H1 (cell line): ENCODE data around the gene MOB3B.

Source experiments
- CEBPB ChIP-seq: IDR thresholded peaks from 2 replicates; pipeline ENCODE4 v1.6.1; 2012; ENCODE audit warnings: low read depth, low read length
- CHD1 ChIP-seq: IDR thresholded peaks from 2 replicates; pipeline ENCODE4 v1.6.1; 2012; ENCODE audit warnings: low read depth, low read length, improper control_type of control experiment
- GABPA ChIP-seq: IDR thresholded peaks from 2 replicates; pipeline ENCODE4 v1.6.1; 2011; ENCODE audit warnings: mild to moderate bottlenecking, low read length, moderate library complexity, borderline replicate concordance; ENCODE audit not compliant: insufficient read depth
- HDAC2 ChIP-seq, 2 experiments: fragments of 300-600 bp in 1 of 2; sonication (generic) in 1 of 2; IDR thresholded peaks; 2 replicates each; pipeline ENCODE4 v1.6.1; 2011 to 2012; ENCODE audit warnings: low read depth in 2 of 2, low read length in 2 of 2, mild to moderate bottlenecking in 2 of 2, moderate library complexity in 2 of 2, borderline replicate concordance in 1 of 2, inconsistent platforms in 1 of 2
- JUND ChIP-seq: IDR thresholded peaks from 2 replicates; pipeline ENCODE4 v1.6.1; 2011; ENCODE audit warnings: mild to moderate bottlenecking, improper control_type of control experiment, low read length
- POLR2A ChIP-seq, 2 experiments: IDR thresholded peaks; 1 replicate in 1 of 2; 2 replicates in 1 of 2; pipeline ENCODE4 v1.6.1; 2011; ENCODE audit warnings: low read depth in 2 of 2, low read length in 2 of 2, mild to moderate bottlenecking in 2 of 2; ENCODE audit errors: control extremely low read depth in 1 of 2
- POU5F1 ChIP-seq: IDR thresholded peaks from 2 replicates; pipeline ENCODE4 v1.6.1; 2011; ENCODE audit warnings: low read depth, mild to moderate bottlenecking, low read length, moderate library complexity
- RAD21 ChIP-seq, 2 experiments: IDR thresholded peaks in 1 of 2; conservative IDR thresholded peaks in 1 of 2; 2 replicates each; pipeline ENCODE4 v1.6.1; 2011; ENCODE audit warnings: low read depth in 2 of 2, low read length in 2 of 2, improper control_type of control experiment in 1 of 2, inconsistent platforms in 1 of 2, mild to moderate bottlenecking in 1 of 2, moderate library complexity in 1 of 2
- RNF2 ChIP-seq: fragments of 200-900, 300-1000 bp; sonication (generic); IDR thresholded peaks from 2 replicates; pipeline ENCODE4 v1.7.1; 2016; ENCODE audit warnings: borderline replicate concordance, low read depth, mild to moderate bottlenecking, antibody characterized with exemption, low read length; ENCODE audit not compliant: poor library complexity, severe bottlenecking; ENCODE audit errors: missing control alignments
- RXRA ChIP-seq: IDR thresholded peaks from 2 replicates; pipeline ENCODE4 v1.6.1; 2011; ENCODE audit warnings: low read depth, mild to moderate bottlenecking, low read length, moderate library complexity; ENCODE audit not compliant: insufficient read depth
- SIN3A ChIP-seq, 2 experiments: IDR thresholded peaks in 1 of 2; conservative IDR thresholded peaks in 1 of 2; 2 replicates each; pipeline ENCODE4 v1.6.1; 2011 to 2012; ENCODE audit warnings: low read length in 2 of 2, improper control_type of control experiment in 1 of 2, low read depth in 1 of 2, mild to moderate bottlenecking in 1 of 2
- TAF1 ChIP-seq: IDR thresholded peaks from 2 replicates; pipeline ENCODE4 v1.6.1; 2011; ENCODE audit warnings: mild to moderate bottlenecking, low read depth, low read length
- ZNF274 ChIP-seq: IDR thresholded peaks from 2 replicates; pipeline ENCODE4 v1.7.0; 2012; ENCODE audit warnings: low read length, borderline replicate concordance; ENCODE audit errors: extremely low read depth
- TF ChIP-seq, protein P1 (sequence below), 3 experiments: IDR thresholded peaks; 1 replicate in 2 of 3; 2 replicates in 1 of 3; pipeline versions ENCODE4 v1.5.1 to v1.6.1; 2011; ENCODE audit warnings: low read length in 3 of 3, mild to moderate bottlenecking in 3 of 3, inconsistent platforms in 2 of 3, low read depth in 1 of 3, moderate library complexity in 1 of 3; ENCODE audit not compliant: insufficient read depth in 1 of 3; ENCODE audit errors: control extremely low read depth in 1 of 3

DNA sequence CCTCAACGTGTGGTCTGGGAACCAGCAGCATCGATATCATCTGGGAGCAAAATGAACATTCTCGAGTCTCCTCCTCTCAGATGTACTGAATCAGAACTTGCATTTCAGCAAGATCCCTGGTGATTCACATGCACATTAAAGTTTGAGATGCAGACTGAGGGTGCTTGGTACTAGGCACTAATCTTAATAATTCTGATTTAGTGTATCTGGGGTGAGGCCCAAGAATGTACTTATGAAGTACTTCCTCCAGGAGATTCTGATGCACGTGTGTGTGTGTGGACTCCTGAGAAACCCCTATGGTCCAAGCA is 176.5 kb downstream of the MOB3B start:
- TF ChIP-seq ZNF274 (no peak), SIN3A (conservative IDR thresholded peaks at IDR 0.05 in 1 of 2, IDR thresholded peaks at IDR 0.05 in 1 of 2; ENCODE audit: low read depth in 1 of 2, low read length in 2 of 2) (no peak), CHD1 (no peak), POLR2A (IDR thresholded peaks at IDR 0.05; ENCODE audit: control extremely low read depth in 1 of 2, low read depth in 2 of 2, low read length in 2 of 2) (no peak), GABPA (no peak), RNF2 (no peak), RXRA (no peak), JUND (no peak), RAD21 (IDR thresholded peaks at IDR 0.05 in 1 of 2, conservative IDR thresholded peaks at IDR 0.05 in 1 of 2; ENCODE audit: low read depth in 2 of 2, low read length in 2 of 2) (no peak), CEBPB (no peak), TAF1 (no peak), HDAC2 (IDR thresholded peaks at IDR 0.05; ENCODE audit: borderline replicate concordance in 1 of 2, low read depth in 2 of 2, low read length in 2 of 2) (no peak), POU5F1 (no peak)
- TF ChIP-seq, protein P1, sequence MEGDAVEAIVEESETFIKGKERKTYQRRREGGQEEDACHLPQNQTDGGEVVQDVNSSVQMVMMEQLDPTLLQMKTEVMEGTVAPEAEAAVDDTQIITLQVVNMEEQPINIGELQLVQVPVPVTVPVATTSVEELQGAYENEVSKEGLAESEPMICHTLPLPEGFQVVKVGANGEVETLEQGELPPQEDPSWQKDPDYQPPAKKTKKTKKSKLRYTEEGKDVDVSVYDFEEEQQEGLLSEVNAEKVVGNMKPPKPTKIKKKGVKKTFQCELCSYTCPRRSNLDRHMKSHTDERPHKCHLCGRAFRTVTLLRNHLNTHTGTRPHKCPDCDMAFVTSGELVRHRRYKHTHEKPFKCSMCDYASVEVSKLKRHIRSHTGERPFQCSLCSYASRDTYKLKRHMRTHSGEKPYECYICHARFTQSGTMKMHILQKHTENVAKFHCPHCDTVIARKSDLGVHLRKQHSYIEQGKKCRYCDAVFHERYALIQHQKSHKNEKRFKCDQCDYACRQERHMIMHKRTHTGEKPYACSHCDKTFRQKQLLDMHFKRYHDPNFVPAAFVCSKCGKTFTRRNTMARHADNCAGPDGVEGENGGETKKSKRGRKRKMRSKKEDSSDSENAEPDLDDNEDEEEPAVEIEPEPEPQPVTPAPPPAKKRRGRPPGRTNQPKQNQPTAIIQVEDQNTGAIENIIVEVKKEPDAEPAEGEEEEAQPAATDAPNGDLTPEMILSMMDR (IDR thresholded peaks at IDR 0.05; ENCODE audit: control extremely low read depth in 1 of 3, insufficient read depth in 1 of 3, low read depth in 1 of 3, low read length in 3 of 3), result no peak
